DND-41 (cell line): ENCODE results near the gene TAF6.

Experiments
- CTCF ChIP-seq: IDR thresholded peaks from 2 replicates; pipeline ENCODE4 v1.5.1; 2012; ENCODE audit warnings: borderline replicate concordance, low read length, moderate library complexity, mild to moderate bottlenecking; ENCODE audit not compliant: poor library complexity, severe bottlenecking; ENCODE audit errors: extremely low read depth
- EZH2 ChIP-seq: IDR thresholded peaks from 3 replicates; pipeline ENCODE4 v1.6.1; 2012; ENCODE audit warnings: borderline replicate concordance, low read depth, mild to moderate bottlenecking, moderate library complexity, low read length, inconsistent platforms; ENCODE audit not compliant: severe bottlenecking

- TF ChIP-seq EZH2 (no peak), CTCF (no peak)
Observed at GRCh38 chr7:100079024-100079560, 40.1 kb downstream of the TAF6 start.
